Left forelimb (tissue), 1 donor: ENCODE results near the gene WDHD1.
"Not testable (repeated sequence)": the region's sequence is repeated elsewhere in the genome, so short reads cannot be mapped to it uniquely, and the experiment has no call there.

ENCODE experiments used
- DNase-seq: peaks from one replicate; pipeline ENCODE4 v3.0.0-alpha.2; 2018; ENCODE audit warnings: low spot score

Gene WDHD1

GRCh38 chr14:54952803-54953202 is 74.1 kb downstream of the WDHD1 start:
- DNase-seq = not testable (repeated sequence)

- DNase-seq = no peak
These were observed 79.7 kb downstream of the WDHD1 start for GRCh38 chr14:54947230-54947629.

GRCh38 chr14:54946500-54946899 is 80.4 kb downstream of the WDHD1 start:
- DNase-seq = no peak

GRCh38 chr14:54944737-54945391 is 82.0 kb downstream of the WDHD1 start:
- DNase-seq = no peak

- no peak for DNase-seq
These were observed 84.0 kb downstream of the WDHD1 start for GRCh38 chr14:54942913-54943312.

GRCh38 chr14:54936816-54937215 is 90.1 kb downstream of the WDHD1 start:
- no peak for DNase-seq

- DNase-seq = no peak
These were observed 90.9 kb downstream of the WDHD1 start for GRCh38 chr14:54935958-54936357.

- no peak for DNase-seq
These were observed 91.8 kb downstream of the WDHD1 start for GRCh38 chr14:54935100-54935499.

GRCh38 chr14:54933006-54933405 is 93.9 kb downstream of the WDHD1 start:
- DNase-seq = no peak

GRCh38 chr14:54931598-54932340 is 95.1 kb downstream of the WDHD1 start:
- DNase-seq = no peak

GRCh38 chr14:54931101-54931500 is 95.8 kb downstream of the WDHD1 start:
- DNase-seq = no peak

- no peak for DNase-seq
These were observed 97.3 kb downstream of the WDHD1 start for GRCh38 chr14:54929556-54929955.

GRCh38 chr14:54928216-54928615 is 98.7 kb downstream of the WDHD1 start:
- DNase-seq = no peak

- DNase-seq = no peak
These were observed 99.3 kb downstream of the WDHD1 start for GRCh38 chr14:54927551-54927950.

- DNase-seq = not testable (repeated sequence)
These were observed 100.3 kb downstream of the WDHD1 start for GRCh38 chr14:54926570-54926969.

- DNase-seq = no peak
These were observed 104.3 kb downstream of the WDHD1 start for GRCh38 chr14:54922598-54922997.

GRCh38 chr14:54920052-54920451 is 106.8 kb downstream of the WDHD1 start:
- no peak for DNase-seq

- no peak for DNase-seq
These were observed 107.6 kb downstream of the WDHD1 start for GRCh38 chr14:54919330-54919729.

- DNase-seq = no peak
These were observed 108.5 kb downstream of the WDHD1 start for GRCh38 chr14:54918427-54918826.

GRCh38 chr14:54916101-54916500 is 110.8 kb downstream of the WDHD1 start:
- DNase-seq = no peak

- no peak for DNase-seq
These were observed 116.9 kb downstream of the WDHD1 start for GRCh38 chr14:54909817-54910558.

- not testable (repeated sequence) for DNase-seq
These were observed 117.9 kb downstream of the WDHD1 start for GRCh38 chr14:54908973-54909372.

GRCh38 chr14:54908190-54908589 is 118.7 kb downstream of the WDHD1 start:
- DNase-seq = no peak
